H1 (cell line): ENCODE data around the gene ALS2CL. TPM values are rescaled to one million over a fixed set of nuclear protein-coding genes. Genes with fewer than 3 reads are reported as not detected.

Experiments
- CTCF ChIA-PET: fragments of 300-600 bp; sonication (Branson Sonifier 250); formaldehyde crosslinking; loops from one replicate; lab custom pipeline; 2021; ENCODE audit not compliant: partially characterized antibody; lab: Charles Lee
- POLR2A ChIA-PET: fragments of 300-600 bp; sonication (Branson Sonifier 250); formaldehyde crosslinking; loops from one replicate; lab custom pipeline; 2021; ENCODE audit warnings: inconsistent platforms; ENCODE audit not compliant: partially characterized antibody; lab: Charles Lee
- DNase-seq, 2 experiments: peaks; one replicate each; pipeline versions ENCODE4 v3.0.0 to v3.0.0-alpha.2; 2010 to 2022; ENCODE audit warnings: low spot score in 2 of 2, low read depth in 1 of 2, mixed read lengths in 1 of 2
- FAIRE-seq: peaks from 2 replicates; lab custom pipeline; 2011; peaks lifted over from hg19 to GRCh38; lab: Jason Lieb, UNC
- H2AFZ ChIP-seq: 2 replicates; pipeline ENCODE4 v1.8.1; 2012; ENCODE audit warnings: low read length, inconsistent platforms
- H2AK5ac ChIP-seq: 2 replicates; pipeline ENCODE4 v1.6.1; 2013; ENCODE audit warnings: low read depth, low read length
- H2BK120ac ChIP-seq: replicated peaks from 2 replicates; pipeline ENCODE3; 2013; ENCODE audit warnings: low read depth, low read length, inconsistent platforms
- H2BK12ac ChIP-seq: 2 replicates; pipeline ENCODE4 v1.6.1; 2013; ENCODE audit warnings: low read depth, low read length
- H2BK15ac ChIP-seq: 2 replicates; pipeline ENCODE4 v1.6.1; 2013; ENCODE audit warnings: low read length
- H2BK20ac ChIP-seq: 2 replicates; pipeline ENCODE4 v1.6.1; 2013; ENCODE audit warnings: low read length
- H2BK5ac ChIP-seq: 2 replicates; pipeline ENCODE4 v1.6.1; 2013; ENCODE audit warnings: low read depth, low read length
- H3K14ac ChIP-seq: 2 replicates; pipeline ENCODE4 v1.6.1; 2013; ENCODE audit warnings: inconsistent platforms; ENCODE audit not compliant: insufficient read length
- H3K18ac ChIP-seq: 2 replicates; pipeline ENCODE4 v1.6.1; 2013; ENCODE audit warnings: low read length; ENCODE audit errors: extremely low read depth
- H3K23ac ChIP-seq: 2 replicates; pipeline ENCODE4 v1.6.1; 2013; ENCODE audit warnings: inconsistent platforms; ENCODE audit not compliant: insufficient read length
- H3K23me2 ChIP-seq: 2 replicates; pipeline ENCODE4 v1.6.1; 2013; ENCODE audit warnings: low read depth, low read length
- H3K27ac ChIP-seq: 2 replicates; pipeline ENCODE4 v1.6.1; 2011; ENCODE audit warnings: low read depth, low read length, inconsistent platforms
- H3K27me3 ChIP-seq, 4 experiments: replicated peaks in 1 of 4; 1 replicate in 1 of 4; 2 replicates in 3 of 4; pipeline versions ENCODE4 v1.6.1 to v1.8.1; 2011 to 2013; ENCODE audit warnings: low read length in 3 of 4, mild to moderate bottlenecking in 3 of 4, inconsistent platforms in 2 of 4, mixed read lengths in 2 of 4, moderate library complexity in 1 of 4; ENCODE audit not compliant: control insufficient read depth in 3 of 4, insufficient read depth in 3 of 4; ENCODE audit errors: extremely low read depth in 1 of 4
- H3K36me3 ChIP-seq, 4 experiments: 2 replicates each; pipeline versions ENCODE4 v1.6.1 to v1.8.1; 2011 to 2013; ENCODE audit warnings: mild to moderate bottlenecking in 4 of 4, low read length in 3 of 4, moderate library complexity in 2 of 4, control low read depth in 1 of 4, inconsistent platforms in 1 of 4; ENCODE audit not compliant: insufficient read depth in 4 of 4, control insufficient read depth in 2 of 4
- H3K4ac ChIP-seq: replicated peaks from 2 replicates; pipeline ENCODE3; 2013; ENCODE audit warnings: low read length, low read depth, mixed read lengths, inconsistent platforms; ENCODE audit not compliant: insufficient read length
- H3K4me1 ChIP-seq, 4 experiments: replicated peaks in 1 of 4; 1 replicate in 1 of 4; 2 replicates in 3 of 4; pipeline versions ENCODE4 v1.6.1 to v1.8.1; 2011 to 2013; ENCODE audit warnings: low read length in 3 of 4, inconsistent platforms in 2 of 4, mixed read lengths in 1 of 4; ENCODE audit not compliant: insufficient read depth in 4 of 4, control insufficient read depth in 3 of 4
- H3K4me2 ChIP-seq, 2 experiments: 2 replicates each; pipeline versions ENCODE4 v1.6.1 to v1.8.1; 2011 to 2013; ENCODE audit warnings: low read depth in 2 of 2, low read length in 2 of 2, control low read depth in 1 of 2, inconsistent platforms in 1 of 2, mild to moderate bottlenecking in 1 of 2; ENCODE audit not compliant: insufficient read depth in 1 of 2
- H3K4me3 ChIP-seq, 4 experiments: fragments of 200-600, 300-600 bp in 1 of 4; sonication (generic), shearing (Covaris generic), sonication (Bioruptor Twin) in 1 of 4; 2 replicates each; pipeline versions ENCODE4 v1.5.1 to v1.8.1; 2011 to 2016; ENCODE audit warnings: low read length in 4 of 4, low read depth in 3 of 4, control low read depth in 2 of 4, inconsistent platforms in 2 of 4, mild to moderate bottlenecking in 2 of 4, mixed read lengths in 1 of 4, moderate library complexity in 1 of 4; ENCODE audit not compliant: insufficient read depth in 2 of 4; ENCODE audit errors: extremely low read depth in 1 of 4
- H3K56ac ChIP-seq: replicated peaks from 2 replicates; pipeline ENCODE3; 2013; ENCODE audit warnings: low read depth, mild to moderate bottlenecking, mixed read lengths, low read length, inconsistent platforms; ENCODE audit not compliant: insufficient read length
- H3K79me1 ChIP-seq: 2 replicates; pipeline ENCODE4 v1.6.1; 2013; ENCODE audit warnings: low read depth, low read length, control low read depth
- H3K79me2 ChIP-seq, 2 experiments: 2 replicates each; pipeline versions ENCODE4 v1.6.1 to v1.8.1; 2012 to 2013; ENCODE audit warnings: low read length in 2 of 2, mild to moderate bottlenecking in 2 of 2, inconsistent platforms in 1 of 2; ENCODE audit not compliant: insufficient read depth in 2 of 2, control insufficient read depth in 1 of 2
- H3K9ac ChIP-seq, 4 experiments: replicated peaks in 1 of 4; 1 replicate in 1 of 4; 2 replicates in 3 of 4; pipeline versions ENCODE4 v1.6.1 to v1.8.1; 2011 to 2013; ENCODE audit warnings: low read depth in 3 of 4, low read length in 3 of 4, control low read depth in 2 of 4, mild to moderate bottlenecking in 2 of 4, moderate library complexity in 2 of 4, inconsistent platforms in 1 of 4; ENCODE audit errors: extremely low read depth in 1 of 4
- H3K9me3 ChIP-seq, 2 experiments: 2 replicates each; pipeline versions ENCODE4 v1.6.1 to v1.8.1; 2012 to 2013; ENCODE audit warnings: mild to moderate bottlenecking in 2 of 2, moderate library complexity in 2 of 2, control low read depth in 1 of 2, inconsistent platforms in 1 of 2, low read depth in 1 of 2, low read length in 1 of 2, mixed read lengths in 1 of 2; ENCODE audit not compliant: insufficient read depth in 2 of 2
- H4K20me1 ChIP-seq, 2 experiments: replicated peaks in 1 of 2; 2 replicates each; pipeline versions ENCODE3 to v1.8.1; 2011 to 2013; ENCODE audit warnings: inconsistent platforms in 2 of 2, low read length in 2 of 2, mild to moderate bottlenecking in 1 of 2; ENCODE audit not compliant: insufficient read depth in 2 of 2, control insufficient read depth in 1 of 2
- H4K5ac ChIP-seq: 2 replicates; pipeline ENCODE4 v1.6.1; 2013; ENCODE audit warnings: low read length, low read depth, mixed read lengths, inconsistent platforms; ENCODE audit not compliant: insufficient read length
- H4K8ac ChIP-seq: 2 replicates; pipeline ENCODE4 v1.8.0; 2013; ENCODE audit warnings: mild to moderate bottlenecking, moderate library complexity, low read length, inconsistent platforms; ENCODE audit not compliant: insufficient read depth; ENCODE audit errors: extremely low read depth
- H4K91ac ChIP-seq: replicated peaks from 2 replicates; pipeline ENCODE3; 2013; ENCODE audit warnings: low read length, mixed read lengths, inconsistent platforms; ENCODE audit not compliant: insufficient read length
- KDM1A ChIP-seq: fragments of 200-600, 300-600 bp; sonication (generic); IDR thresholded peaks from 2 replicates; pipeline ENCODE4 v1.7.1; 2016; ENCODE audit warnings: mild to moderate bottlenecking, low read length, borderline replicate concordance
- SIX5 ChIP-seq: IDR thresholded peaks from 2 replicates; pipeline ENCODE4 v1.6.1; 2011; ENCODE audit warnings: mild to moderate bottlenecking, low read depth, low read length
- WGBS, 2 experiments: shearing (Covaris generic) in 1 of 2; methylation state at CpG; one replicate each; pipeline versions ENCODE4 v1.1.6 to v1.1.7; 2013 to 2015; ENCODE audit warnings: low lambda C conversion rate in 2 of 2, mixed read lengths in 2 of 2, inconsistent platforms in 1 of 2, low coverage in 1 of 2, missing lambda C conversion rate in 1 of 2; ENCODE audit not compliant: insufficient replicate concordance in 2 of 2, insufficient coverage in 1 of 2, insufficient read length in 1 of 2; ENCODE audit errors: extremely low coverage in 1 of 2, missing lambda C conversion rate in 1 of 2; 5-methylcytosine and 5-hydroxymethylcytosine counted together
- polyA plus RNA-seq, 7 experiments: library from polyadenylated mRNA; depleted of rRNA in 3 of 7; stranded (reverse) in 5 of 7; unstranded in 2 of 7; fragments of >200 nt in 5 of 7; fragments of 200-250 nt in 2 of 7; gene quantifications; 1 replicate in 5 of 7; 2 replicates in 1 of 7; 4 replicates in 1 of 7; pipeline versions ENCODE4 v1.2.1 to v1.2.3, GENCODE V29; 2011 to 2013; ENCODE audit warnings: missing spikeins in 2 of 7, mixed read lengths in 2 of 7
- total RNA-seq: library from RNA; stranded (reverse); fragmentation: NEBNext Ultra II Directional; extraction: Animal tissue kit (Norgen Biotek cat#: 25700); gene quantifications from 2 replicates; pipeline ENCODE4 v1.2.1, GENCODE V29; 2021

ALS2CL gene
- total and polyA plus RNA-seq, 2 of the 8 experiments (the other 6 are each of a cell fraction or from before 2014, with no cell fraction given): 4.8 to 5.4 TPM

DNA sequence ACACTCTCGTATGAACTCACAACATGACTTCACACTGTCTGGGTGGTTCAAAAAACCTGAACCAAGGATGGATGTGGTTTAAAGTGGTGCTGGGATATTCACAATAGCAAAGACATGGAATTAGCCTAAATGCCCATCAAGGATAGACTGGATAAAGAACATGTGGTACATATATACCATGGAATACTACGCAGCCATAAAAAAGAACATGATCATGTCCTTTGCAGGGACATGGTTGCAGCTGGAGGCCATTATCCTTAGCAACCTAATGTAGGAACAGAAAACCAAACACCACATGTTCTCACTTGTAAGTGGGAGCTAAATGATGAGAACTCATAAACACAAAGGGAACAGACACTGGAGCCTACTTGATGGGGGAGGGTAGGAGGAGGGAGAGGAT is 27.5 kb upstream of the ALS2CL start:
- Histone ChIP-seq H2BK12ac (no peak overlapping the region), H3K56ac (no peak overlapping the region), H3K79me2 (no peaks in the 10 kb centered on the region), H2BK15ac (no peak overlapping the region), H3K4me1 (no peaks in the 10 kb centered on the region; a peak in 1 of 7 replicates), H3K79me1 (no peaks in the 10 kb centered on the region), H3K4me2 (no peak overlapping the region), H3K27me3 (no peaks in the 10 kb centered on the region; a peak in 1 of 7 replicates), H4K8ac (no peak overlapping the region), H4K5ac (no peak overlapping the region), H3K14ac (no peak overlapping the region), H2BK120ac (no peak overlapping the region), H4K20me1 (no peaks in the 10 kb centered on the region), H2BK5ac (no peak overlapping the region), H3K23ac (no peak overlapping the region), H2AFZ (no peak overlapping the region), H3K4me3 (no peak overlapping the region), H2AK5ac (no peak overlapping the region), H4K91ac (no peak overlapping the region), H3K9ac (no peak overlapping the region), H3K36me3 (no peaks in the 10 kb centered on the region; a peak in 1 of 8 replicates), H3K27ac (no peak overlapping the region), H3K9me3 (no peaks in the 10 kb centered on the region; a peak in 1 of 4 replicates), H2BK20ac (no peak overlapping the region), H3K23me2 (no peaks in the 10 kb centered on the region), H3K18ac (no peak overlapping the region), H3K4ac (no peak overlapping the region)
- TF ChIP-seq KDM1A (peak; percentile 42; the same call in 1 of the 2 replicates), SIX5 (no peak)
- 96% methylated on average over 2 of the region's 2 CpGs; no CpG with 5 or more reads in 1 of the 2 experiments for WGBS, 2 experiments
- CTCF ChIA-PET: interaction anchor here (0.9 to 6.4 kb wide), 11 partner anchors 14 to 277 kb away, joined by 3 to 59 read pairs (median 5); no protein-coding TSS in a partner anchor
- FAIRE-seq (no peak), DNase-seq (no peak)
- POLR2A ChIA-PET: no interaction called here
